Rectal smooth muscle tissue (tissue), 1 donor: Measurements from ENCODE around the gene SAMHD1.
A peak's percentile ranks its signal among the peaks of the same experiment; 100 is the strongest.
"Not testable (repeated sequence)": the region's sequence is repeated elsewhere in the genome, so short reads cannot be mapped to it uniquely, and the experiment has no call there.

Experiments used
- H3K27ac ChIP-seq: one replicate; pipeline ENCODE4 v1.7.0; 2013; ENCODE audit warnings: low read depth, low read length, inconsistent platforms
- H3K27me3 ChIP-seq: one replicate; pipeline ENCODE4 v1.7.0; 2013; ENCODE audit warnings: low read length; ENCODE audit not compliant: control insufficient read depth, insufficient read depth
- H3K36me3 ChIP-seq: one replicate; pipeline ENCODE4 v1.7.0; 2013; ENCODE audit warnings: low read length; ENCODE audit not compliant: control insufficient read depth, insufficient read depth
- H3K4me1 ChIP-seq: one replicate; pipeline ENCODE4 v1.7.0; 2013; ENCODE audit warnings: low read length; ENCODE audit not compliant: control insufficient read depth, insufficient read depth
- H3K4me3 ChIP-seq: one replicate; pipeline ENCODE4 v1.7.0; 2013; ENCODE audit warnings: low read length
- H3K9ac ChIP-seq: one replicate; pipeline ENCODE4 v1.7.0; 2013; ENCODE audit warnings: low read length

The SAMHD1 gene

GRCh38 chr20:36951198-36951978, at the start of gene SAMHD1:
Gene SAMHD1 (minus strand): TSS chr20:36951708. CDS start chr20:36951643, 65 bp downstream.
- Histone ChIP-seq H3K4me1 (no peaks in the 10 kb centered on the region), H3K9ac (peak within 1 kb of the TSS; percentile 25), H3K27ac (peak within 1 kb of the TSS; percentile 83), H3K27me3 (no peaks in the 10 kb centered on the region), H3K36me3 (no peaks in the 10 kb centered on the region), H3K4me3 (peak within 1 kb of the TSS; percentile 94)

- H3K9ac ChIP-seq, H3K36me3 ChIP-seq, H3K4me1 ChIP-seq, H3K27me3 ChIP-seq, H3K4me3 ChIP-seq, H3K27ac ChIP-seq: not testable (repeated sequence)
Observed at GRCh38 chr20:37000171-37000570, 48.7 kb upstream of the SAMHD1 start.

- Histone ChIP-seq H3K27ac (no peak overlapping the region), H3K4me1 (no peaks in the 10 kb centered on the region), H3K27me3 (no peaks in the 10 kb centered on the region), H3K4me3 (no peak overlapping the region), H3K36me3 (peaks cover 5% of the 10 kb centered on the region), H3K9ac (no peak overlapping the region)
Observed at GRCh38 chr20:36998652-36999051, 47.1 kb upstream of the SAMHD1 start.

GRCh38 chr20:36997121-36997520, 45.6 kb upstream of the SAMHD1 start:
- Histone ChIP-seq H3K36me3 (no peaks in the 10 kb centered on the region), H3K27ac (no peak overlapping the region), H3K4me3 (no peak overlapping the region), H3K4me1 (no peaks in the 10 kb centered on the region), H3K27me3 (no peaks in the 10 kb centered on the region), H3K9ac (no peak overlapping the region)

- H3K4me3 ChIP-seq, H3K27ac ChIP-seq, H3K36me3 ChIP-seq, H3K4me1 ChIP-seq, H3K9ac ChIP-seq, H3K27me3 ChIP-seq: not testable (repeated sequence)
Observed at GRCh38 chr20:36994221-36994620, 42.7 kb upstream of the SAMHD1 start.

- Histone ChIP-seq H3K9ac (no peak overlapping the region), H3K4me3 (no peak overlapping the region), H3K27ac (no peak overlapping the region), H3K27me3 (no peaks in the 10 kb centered on the region), H3K4me1 (no peaks in the 10 kb centered on the region), H3K36me3 (no peaks in the 10 kb centered on the region)
Observed at GRCh38 chr20:36992802-36993334, 41.4 kb upstream of the SAMHD1 start.

- no peak overlapping the region for H3K27ac ChIP-seq
Observed at GRCh38 chr20:36991703-36992102, 40.2 kb upstream of the SAMHD1 start.

GRCh38 chr20:36989797-36990196, 38.3 kb upstream of the SAMHD1 start:
- Histone ChIP-seq H3K4me3 (no peak overlapping the region), H3K27me3 (no peaks in the 10 kb centered on the region), H3K36me3 (no peaks in the 10 kb centered on the region), H3K4me1 (no peaks in the 10 kb centered on the region), H3K27ac (no peak overlapping the region), H3K9ac (no peak overlapping the region)

More at GRCh38 chr20:36991703-36992102, 40.2 kb upstream of the SAMHD1 start:
- H3K27me3 ChIP-seq, result no peaks in the 10 kb centered on the region
- H3K4me3 ChIP-seq, result no peak overlapping the region
- no peaks in the 10 kb centered on the region for H3K36me3 ChIP-seq
- H3K9ac ChIP-seq, result no peak overlapping the region
- no peaks in the 10 kb centered on the region for H3K4me1 ChIP-seq

GRCh38 chr20:36988494-36988966, 37.0 kb upstream of the SAMHD1 start:
- H3K4me3 ChIP-seq, result no peak overlapping the region
- no peak overlapping the region for H3K27ac ChIP-seq
- H3K9ac ChIP-seq, result no peak overlapping the region
- no peaks in the 10 kb centered on the region for H3K4me1 ChIP-seq
- no peaks in the 10 kb centered on the region for H3K36me3 ChIP-seq
- no peaks in the 10 kb centered on the region for H3K27me3 ChIP-seq

- Histone ChIP-seq H3K4me3 (no peak overlapping the region), H3K4me1 (no peaks in the 10 kb centered on the region), H3K27ac (no peak overlapping the region), H3K9ac (no peak overlapping the region), H3K27me3 (no peaks in the 10 kb centered on the region), H3K36me3 (no peaks in the 10 kb centered on the region)
Observed at GRCh38 chr20:36984257-36984638, 32.7 kb upstream of the SAMHD1 start.

- H3K9ac ChIP-seq, result no peak overlapping the region
- no peaks in the 10 kb centered on the region for H3K36me3 ChIP-seq
- H3K4me3 ChIP-seq, result no peak overlapping the region
- H3K27ac ChIP-seq, result no peak overlapping the region
- no peaks in the 10 kb centered on the region for H3K27me3 ChIP-seq
- no peaks in the 10 kb centered on the region for H3K4me1 ChIP-seq
Observed at GRCh38 chr20:36975099-36975818, 23.8 kb upstream of the SAMHD1 start.

- Histone ChIP-seq H3K4me1 (no peaks in the 10 kb centered on the region), H3K27me3 (no peaks in the 10 kb centered on the region), H3K36me3 (no peaks in the 10 kb centered on the region), H3K27ac (no peak overlapping the region), H3K9ac (no peak overlapping the region), H3K4me3 (no peak overlapping the region)
Observed at GRCh38 chr20:36974660-36975059, 23.2 kb upstream of the SAMHD1 start.
